Cardiac muscle cell (in vitro differentiated cells and primary cell): ENCODE results near the gene RCL1. TPM values are rescaled to one million over a fixed set of nuclear protein-coding genes. Genes with fewer than 3 reads are reported as not detected.
A peak's percentile ranks its signal among the peaks of the same experiment; 100 is the strongest.

Experiments used
- DNase-seq, 2 donors: peaks; one replicate each; pipeline versions ENCODE4 v3.0.0 to v3.0.0-alpha.2; 2010 to 2017; ENCODE audit warnings: low read depth in 1 of 2, low spot score in 1 of 2
- H3K27ac ChIP-seq: fragments of 200-600 bp; sonication (generic); 2 replicates; pipeline ENCODE4 v1.5.1; 2016
- H3K27me3 ChIP-seq: fragments of 200-600 bp; sonication (generic); 2 replicates; pipeline ENCODE4 v1.6.0; 2016; ENCODE audit warnings: control low read depth
- H3K36me3 ChIP-seq: fragments of 200-600 bp; sonication (generic); 2 replicates; pipeline ENCODE4 v1.5.1; 2016; ENCODE audit warnings: control low read depth
- H3K4me1 ChIP-seq: fragments of 200-600 bp; sonication (generic); 2 replicates; pipeline ENCODE4 v1.8.1; 2017; ENCODE audit warnings: low read depth, mild to moderate bottlenecking, mixed run types
- H3K4me3 ChIP-seq: fragments of 200-600 bp; sonication (generic); 2 replicates; pipeline ENCODE4 v1.5.1; 2016; ENCODE audit warnings: mild to moderate bottlenecking
- H3K9me3 ChIP-seq: fragments of 200-600 bp; sonication (generic); 2 replicates; pipeline ENCODE4 v1.5.1; 2017; ENCODE audit warnings: low read depth, mild to moderate bottlenecking, control low read depth
- CTCF ChIP-seq: IDR thresholded peaks from 2 replicates; pipeline ENCODE4 v1.5.1; 2012; ENCODE audit warnings: low read depth, mild to moderate bottlenecking, low read length
- polyA plus RNA-seq: library from polyadenylated mRNA; unstranded; fragments of >200 nt; fragmentation: Nextera tagmentation; extraction: Ambion mirVana; gene quantifications from 2 replicates; pipeline ENCODE4 v1.2.1, GENCODE V29; 2016
- total RNA-seq: library from RNA; depleted of rRNA; stranded (reverse); fragments of >200 nt; gene quantifications from 2 replicates; pipeline ENCODE4 v1.2.3, GENCODE V29; 2016

The RCL1 gene
- total and polyA plus RNA-seq, 2 experiments from 2014 or later: 15.1 to 17.9 TPM

- Histone ChIP-seq H3K36me3 (no peaks in the 10 kb centered on the region), H3K27me3 (no peaks in the 10 kb centered on the region), H3K4me1 (no peaks in the 10 kb centered on the region), H3K4me3 (no peak overlapping the region), H3K27ac (no peak overlapping the region), H3K9me3 (no peaks in the 10 kb centered on the region)
- no peak for DNase-seq
- TF ChIP-seq CTCF: no peak
These were observed 68.4 kb downstream of the RCL1 start for GRCh38 chr9:4861145-4861544.

GRCh38 chr9:4861736-4862451 is 69.2 kb downstream of the RCL1 start:
- H3K36me3 ChIP-seq: no peaks in the 10 kb centered on the region
- H3K4me3 ChIP-seq: no peak overlapping the region
- no peak for DNase-seq
- H3K9me3 ChIP-seq: no peaks in the 10 kb centered on the region
- H3K4me1 ChIP-seq: no peaks in the 10 kb centered on the region
- no peaks in the 10 kb centered on the region for H3K27me3 ChIP-seq
- no peak for TF ChIP-seq CTCF
- H3K27ac ChIP-seq: no peak overlapping the region

- no peaks in the 10 kb centered on the region for H3K36me3 ChIP-seq
- H3K9me3 ChIP-seq: no peaks in the 10 kb centered on the region
- H3K4me1 ChIP-seq: no peaks in the 10 kb centered on the region
- TF ChIP-seq CTCF: no peak
- H3K4me3 ChIP-seq: no peak overlapping the region
- no peaks in the 10 kb centered on the region for H3K27me3 ChIP-seq
- no peak overlapping the region for H3K27ac ChIP-seq
- DNase-seq: peak in 1 of 2 donors; percentile 82
These were observed 69.9 kb downstream of the RCL1 start for GRCh38 chr9:4862506-4863250.

GRCh38 chr9:4864234-4864661 is 71.5 kb downstream of the RCL1 start:
- Histone ChIP-seq H3K27ac (no peak overlapping the region), H3K4me3 (no peak overlapping the region), H3K36me3 (no peaks in the 10 kb centered on the region), H3K4me1 (no peaks in the 10 kb centered on the region), H3K9me3 (no peaks in the 10 kb centered on the region), H3K27me3 (no peaks in the 10 kb centered on the region)
- DNase-seq: no peak
- TF ChIP-seq CTCF: no peak

- no peak for TF ChIP-seq CTCF
- no peaks in the 10 kb centered on the region for H3K4me1 ChIP-seq
- H3K9me3 ChIP-seq: no peaks in the 10 kb centered on the region
- no peaks in the 10 kb centered on the region for H3K27me3 ChIP-seq
- DNase-seq: no peak
- H3K4me3 ChIP-seq: no peak overlapping the region
- H3K27ac ChIP-seq: no peak overlapping the region
- no peaks in the 10 kb centered on the region for H3K36me3 ChIP-seq
These were observed 72.0 kb downstream of the RCL1 start for GRCh38 chr9:4864698-4865097.
